ENCODE results near the gene NFE2L3.

Gene NFE2L3

DNA sequence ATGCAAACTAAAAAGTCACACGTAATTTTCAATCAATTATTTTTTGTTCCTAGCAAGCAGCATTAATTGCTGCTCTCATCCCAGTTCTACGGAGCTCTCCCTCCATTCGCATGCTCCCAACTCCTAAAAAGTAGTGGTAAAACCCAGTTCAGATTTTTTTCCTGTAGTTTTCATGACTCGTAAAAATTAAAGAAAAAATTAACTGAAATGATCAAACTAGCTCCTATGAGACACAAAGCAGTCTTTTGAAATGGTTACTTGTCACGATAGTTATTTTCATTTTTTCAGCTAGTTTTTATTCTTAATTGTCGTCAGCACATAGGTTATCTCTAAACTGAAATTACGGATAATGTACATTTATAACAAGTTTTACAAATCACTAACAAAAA is 46.8 kb downstream of the NFE2L3 start:
- Histone ChIP-seq H3K4me3 (ENCODE audit: low read depth in 1 of 2, low read length in 2 of 2) (peak overlapping the region; percentile 90 to 99), H3K9me3 (ENCODE audit: low read length) (no peaks in the 10 kb centered on the region), H3K4me1 (ENCODE audit: insufficient read depth, low read length) (peaks cover 50% of the 10 kb centered on the region), H3K27ac (ENCODE audit: low read depth, low read length) (peak overlapping the region; percentile 100), H3K27me3 (ENCODE audit: control insufficient read depth in 1 of 2, insufficient read depth in 2 of 2, low read length in 2 of 2) (no peaks in the 10 kb centered on the region), H3K9ac (ENCODE audit: low read length) (peak overlapping the region; percentile 100), H3K36me3 (ENCODE audit: insufficient read depth, low read length) (peaks cover 36% of the 10 kb centered on the region)

DNA sequence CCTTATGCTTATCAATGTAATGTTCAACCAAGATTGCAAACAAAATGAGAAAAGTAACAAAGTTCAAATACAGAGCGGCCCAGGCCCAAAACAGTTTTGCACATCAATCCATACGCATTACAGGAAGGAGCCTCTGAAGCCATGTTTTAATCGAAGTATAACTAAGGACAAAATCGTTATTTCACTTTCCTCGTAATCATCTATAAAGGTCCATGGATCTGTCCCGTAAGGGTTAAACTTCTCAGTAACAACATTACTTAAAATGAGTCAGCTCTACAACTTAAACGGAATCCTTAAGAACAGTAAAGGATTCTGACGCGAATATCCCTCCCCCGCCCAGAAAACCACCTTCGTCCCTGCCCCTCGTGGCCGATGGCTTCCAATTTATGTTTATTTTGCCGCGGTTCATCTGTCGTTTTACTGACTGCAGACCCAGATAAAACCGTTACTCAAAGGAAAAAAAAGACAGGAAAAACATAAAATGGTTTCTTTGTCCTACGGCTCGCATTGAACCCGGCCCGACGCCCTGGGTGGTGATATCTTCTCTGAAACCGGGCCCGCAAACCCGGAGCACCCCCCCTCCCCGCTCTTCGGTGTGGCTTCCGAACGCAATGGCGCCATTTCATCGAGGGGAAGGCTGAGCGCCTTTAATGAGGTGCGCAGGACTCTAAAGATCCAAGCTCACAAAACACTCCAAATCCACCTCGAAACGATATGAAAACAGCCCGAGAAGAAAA is 47.5 kb downstream of the NFE2L3 start:
- H3K4me1 ChIP-seq (ENCODE audit: insufficient read depth, low read length), result peaks cover 50% of the 10 kb centered on the region
- peaks cover 29% of the 10 kb centered on the region for H3K36me3 ChIP-seq (ENCODE audit: insufficient read depth, low read length)
- H3K9ac ChIP-seq (ENCODE audit: low read length), result peak overlapping the region; percentile 100
- no peaks in the 10 kb centered on the region for H3K27me3 ChIP-seq (ENCODE audit: control insufficient read depth in 1 of 2, insufficient read depth in 2 of 2, low read length in 2 of 2)
- peak overlapping the region; percentile 90 to 99 for H3K4me3 ChIP-seq (ENCODE audit: low read depth in 1 of 2, low read length in 2 of 2)
- no peaks in the 10 kb centered on the region for H3K9me3 ChIP-seq (ENCODE audit: low read length)
- H3K27ac ChIP-seq (ENCODE audit: low read depth, low read length), result peak overlapping the region; percentile 100

DNA sequence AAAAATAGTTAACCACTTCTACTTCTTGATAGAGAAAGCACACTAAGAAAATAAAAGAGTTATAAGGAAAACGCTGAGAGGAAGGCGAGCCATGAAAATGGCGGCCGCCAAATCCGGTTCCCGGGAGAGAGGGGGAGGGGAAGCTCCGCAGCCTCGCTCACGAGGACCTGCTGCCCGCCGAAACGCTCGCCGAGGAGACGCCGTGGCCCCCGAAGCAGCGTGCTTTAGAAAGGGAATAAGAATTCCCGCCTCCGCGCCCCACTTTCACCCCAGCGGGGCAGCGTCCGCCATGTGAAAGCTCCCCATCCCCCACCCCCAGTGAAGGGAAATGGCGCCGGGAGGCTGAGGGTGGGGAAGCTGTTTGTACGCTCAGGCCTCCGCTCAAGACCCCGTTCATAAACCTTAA is 48.0 kb downstream of the NFE2L3 start:
- Histone ChIP-seq H3K27ac (ENCODE audit: low read depth, low read length) (peak overlapping the region; percentile 100), H3K9me3 (ENCODE audit: low read length) (no peaks in the 10 kb centered on the region), H3K4me1 (ENCODE audit: insufficient read depth, low read length) (peaks cover 48% of the 10 kb centered on the region), H3K4me3 (ENCODE audit: low read depth in 1 of 2, low read length in 2 of 2) (peak overlapping the region; percentile 90 to 99), H3K27me3 (ENCODE audit: control insufficient read depth in 1 of 2, insufficient read depth in 2 of 2, low read length in 2 of 2) (no peaks in the 10 kb centered on the region), H3K9ac (ENCODE audit: low read length) (peak overlapping the region; percentile 100), H3K36me3 (ENCODE audit: insufficient read depth, low read length) (peaks cover 25% of the 10 kb centered on the region)

DNA sequence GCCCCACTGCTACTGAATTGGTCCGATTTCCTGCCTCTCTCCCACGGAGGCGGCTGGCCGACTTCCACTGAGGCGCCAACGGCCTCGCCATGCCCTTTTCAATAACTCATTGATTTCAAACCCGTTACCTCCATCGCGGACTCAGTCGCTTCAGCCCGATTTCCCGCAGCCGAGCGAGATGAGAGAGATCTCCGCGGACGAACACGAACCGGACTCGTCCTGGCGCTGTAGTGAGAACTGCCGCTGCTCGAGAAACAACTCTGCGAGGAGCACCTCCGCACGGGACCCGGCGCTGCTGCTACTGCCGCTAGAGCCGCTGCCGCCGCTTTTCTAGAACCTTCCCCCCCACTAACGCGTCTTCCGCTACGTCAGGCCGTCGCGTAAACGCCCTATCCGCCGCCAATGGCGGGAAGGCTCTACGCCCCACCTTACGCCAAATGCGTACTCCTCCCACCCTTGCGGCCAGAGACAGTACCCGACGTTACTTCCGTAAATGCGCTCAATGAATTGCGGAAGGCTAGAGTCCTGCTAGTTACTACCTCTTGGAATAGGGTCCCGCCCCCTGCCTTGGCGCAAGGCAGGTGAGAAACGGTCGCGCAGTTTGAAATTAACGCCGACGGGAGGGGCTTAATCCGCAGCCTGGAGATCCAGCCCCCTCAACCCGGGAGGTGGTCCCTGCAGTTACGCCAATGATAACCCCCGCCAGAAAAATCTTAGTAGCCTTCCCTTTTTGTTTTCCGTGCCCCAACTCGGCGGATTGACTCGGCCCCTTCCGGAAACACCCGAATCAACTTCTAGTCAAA is 48.6 kb downstream of the NFE2L3 start, which contains the start of gene HNRNPA2B1:
HNRNPA2B1 (minus strand) TSS at position 303 of the 803 bp plus-strand sequence; CDS start at position 134, 169 bp downstream.
- Histone ChIP-seq H3K9me3 (ENCODE audit: low read length) (no peaks in the 10 kb centered on the region), H3K27ac (ENCODE audit: low read depth, low read length) (peak within 1 kb of the TSS; percentile 100), H3K27me3 (ENCODE audit: control insufficient read depth in 1 of 2, insufficient read depth in 2 of 2, low read length in 2 of 2) (no peaks in the 10 kb centered on the region), H3K36me3 (ENCODE audit: insufficient read depth, low read length) (peaks cover 18% of the 10 kb centered on the region), H3K9ac (ENCODE audit: low read length) (peak within 1 kb of the TSS; percentile 100), H3K4me3 (ENCODE audit: low read depth in 1 of 2, low read length in 2 of 2) (peak within 1 kb of the TSS; percentile 90 to 99), H3K4me1 (ENCODE audit: insufficient read depth, low read length) (peaks cover 45% of the 10 kb centered on the region)

DNA sequence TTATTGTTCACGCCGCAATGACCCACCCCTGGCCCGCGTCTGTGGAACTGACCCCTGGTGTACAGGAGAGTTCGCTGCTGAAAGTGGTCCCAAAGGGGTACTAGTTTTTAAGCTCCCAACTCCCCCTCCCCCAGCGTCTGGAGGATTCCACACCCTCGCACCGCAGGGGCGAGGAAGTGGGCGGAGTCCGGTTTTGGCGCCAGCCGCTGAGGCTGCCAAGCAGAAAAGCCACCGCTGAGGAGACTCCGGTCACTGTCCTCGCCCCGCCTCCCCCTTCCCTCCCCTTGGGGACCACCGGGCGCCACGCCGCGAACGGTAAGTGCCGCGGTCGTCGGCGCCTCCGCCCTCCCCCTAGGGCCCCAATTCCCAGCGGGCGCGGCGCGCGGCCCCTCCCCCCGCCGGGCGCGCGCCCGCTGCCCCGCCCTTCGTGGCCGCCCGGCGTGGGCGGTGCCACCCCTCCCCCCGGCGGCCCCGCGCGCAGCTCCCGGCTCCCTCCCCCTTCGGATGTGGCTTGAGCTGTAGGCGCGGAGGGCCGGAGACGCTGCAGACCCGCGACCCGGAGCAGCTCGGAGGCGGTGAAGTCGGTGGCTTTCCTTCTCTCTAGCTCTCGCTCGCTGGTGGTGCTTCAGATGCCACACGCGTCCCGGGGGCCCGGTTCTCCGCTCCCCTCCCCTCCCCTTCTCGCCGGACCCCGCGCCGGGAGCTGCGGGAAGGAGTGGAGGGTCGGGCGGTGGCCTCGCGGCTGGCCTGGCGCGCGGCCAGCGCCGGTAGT is 49.4 kb downstream of the NFE2L3 start, which contains the start of gene CBX3:
CBX3 (plus strand) TSS at position 499 of the 772 bp plus-strand sequence. CDS start 1,254 bp downstream, outside the sequence.
- H3K27me3 ChIP-seq (ENCODE audit: control insufficient read depth in 1 of 2, insufficient read depth in 2 of 2, low read length in 2 of 2), result no peaks in the 10 kb centered on the region
- peaks cover 14% of the 10 kb centered on the region for H3K36me3 ChIP-seq (ENCODE audit: insufficient read depth, low read length)
- peak within 1 kb of the TSS; percentile 90 to 99 for H3K4me3 ChIP-seq (ENCODE audit: low read depth in 1 of 2, low read length in 2 of 2)
- no peaks in the 10 kb centered on the region for H3K9me3 ChIP-seq (ENCODE audit: low read length)
- H3K27ac ChIP-seq (ENCODE audit: low read depth, low read length), result peak within 1 kb of the TSS; percentile 100
- peak within 1 kb of the TSS; percentile 100 for H3K9ac ChIP-seq (ENCODE audit: low read length)
- peaks cover 38% of the 10 kb centered on the region for H3K4me1 ChIP-seq (ENCODE audit: insufficient read depth, low read length)

DNA sequence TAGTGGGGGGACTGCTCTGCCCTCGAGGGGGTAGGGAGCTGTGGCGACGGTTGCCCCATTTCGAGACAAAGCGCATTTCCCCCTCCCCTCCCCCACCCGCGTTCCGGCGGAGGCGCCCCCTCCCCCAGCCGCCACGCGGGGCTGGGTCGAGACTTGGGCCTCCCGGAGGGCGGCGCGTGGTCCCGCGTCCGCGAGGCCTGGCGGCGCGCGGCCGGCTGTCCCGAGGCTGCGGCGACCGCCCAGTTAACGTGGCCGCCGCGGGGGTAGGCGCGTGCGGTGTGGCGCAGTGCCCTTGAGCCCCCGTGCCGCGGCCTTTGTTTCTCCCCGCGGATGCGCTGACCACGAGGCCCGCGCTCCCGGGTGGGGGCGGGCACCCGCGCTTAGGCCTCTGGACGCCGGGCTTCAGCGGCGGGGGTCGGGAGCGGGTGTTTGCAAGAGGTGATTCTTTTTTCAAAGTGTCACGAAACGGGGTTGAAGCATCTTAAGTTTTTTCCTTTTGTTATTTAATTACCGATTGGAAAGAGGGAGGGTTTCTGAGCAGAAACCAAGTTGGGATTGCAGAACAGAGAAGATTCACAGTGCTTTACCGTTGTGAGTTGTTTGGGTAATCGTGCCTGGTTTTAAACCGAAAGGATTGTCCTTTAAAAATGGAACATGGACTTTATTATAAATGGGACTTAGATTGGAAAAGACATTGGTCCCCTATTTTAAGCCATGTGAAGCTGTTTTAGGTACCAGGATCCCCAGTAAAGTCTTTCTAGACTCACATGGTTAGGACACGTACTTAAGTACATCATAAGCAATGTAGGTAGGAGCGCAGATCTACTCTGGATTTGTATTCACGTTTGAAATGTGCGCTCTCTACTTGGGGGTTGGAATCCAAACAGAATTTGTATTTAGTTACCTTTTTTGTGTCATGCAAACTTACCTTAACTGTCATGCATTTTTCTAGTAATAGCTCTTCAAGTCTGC is 50.3 kb downstream of the NFE2L3 start:
- H3K9me3 ChIP-seq (ENCODE audit: low read length), result no peaks in the 10 kb centered on the region
- H3K27ac ChIP-seq (ENCODE audit: low read depth, low read length), result peak overlapping the region; percentile 82
- peak overlapping the region; percentile 58 for H3K9ac ChIP-seq (ENCODE audit: low read length)
- H3K27me3 ChIP-seq (ENCODE audit: control insufficient read depth in 1 of 2, insufficient read depth in 2 of 2, low read length in 2 of 2), result no peaks in the 10 kb centered on the region
- peak overlapping the region; percentile 74 to 82 for H3K4me3 ChIP-seq (ENCODE audit: low read depth in 1 of 2, low read length in 2 of 2)
- peaks cover 29% of the 10 kb centered on the region for H3K4me1 ChIP-seq (ENCODE audit: insufficient read depth, low read length)
- peaks cover 14% of the 10 kb centered on the region for H3K36me3 ChIP-seq (ENCODE audit: insufficient read depth, low read length)

DNA sequence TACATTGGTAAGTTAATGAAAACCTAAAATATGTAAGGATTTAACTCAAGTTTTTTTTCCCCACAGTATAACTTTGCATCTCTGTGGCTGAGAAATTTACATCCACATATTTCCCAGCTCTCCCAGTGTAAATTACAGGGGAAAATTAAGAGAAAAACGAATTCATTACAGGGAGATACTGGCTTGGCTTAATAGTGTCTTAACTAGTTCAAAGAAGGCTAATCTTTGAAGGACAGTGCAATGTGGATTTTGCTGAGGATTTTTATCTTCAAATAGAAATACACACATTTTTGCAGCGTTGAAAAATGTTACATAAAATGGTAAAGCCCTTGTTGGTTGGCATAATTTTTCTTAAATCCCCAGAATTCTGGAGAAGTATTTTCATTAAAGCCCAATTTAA is 51.0 kb downstream of the NFE2L3 start:
- Histone ChIP-seq H3K4me1 (ENCODE audit: insufficient read depth, low read length) (peaks cover 25% of the 10 kb centered on the region), H3K4me3 (ENCODE audit: low read depth in 1 of 2, low read length in 2 of 2) (peak overlapping the region; percentile 74 to 82), H3K27me3 (ENCODE audit: control insufficient read depth in 1 of 2, insufficient read depth in 2 of 2, low read length in 2 of 2) (no peaks in the 10 kb centered on the region), H3K27ac (ENCODE audit: low read depth, low read length) (peak overlapping the region; percentile 82), H3K9me3 (ENCODE audit: low read length) (no peaks in the 10 kb centered on the region), H3K9ac (ENCODE audit: low read length) (peak overlapping the region; percentile 53), H3K36me3 (ENCODE audit: insufficient read depth, low read length) (peaks cover 15% of the 10 kb centered on the region)

DNA sequence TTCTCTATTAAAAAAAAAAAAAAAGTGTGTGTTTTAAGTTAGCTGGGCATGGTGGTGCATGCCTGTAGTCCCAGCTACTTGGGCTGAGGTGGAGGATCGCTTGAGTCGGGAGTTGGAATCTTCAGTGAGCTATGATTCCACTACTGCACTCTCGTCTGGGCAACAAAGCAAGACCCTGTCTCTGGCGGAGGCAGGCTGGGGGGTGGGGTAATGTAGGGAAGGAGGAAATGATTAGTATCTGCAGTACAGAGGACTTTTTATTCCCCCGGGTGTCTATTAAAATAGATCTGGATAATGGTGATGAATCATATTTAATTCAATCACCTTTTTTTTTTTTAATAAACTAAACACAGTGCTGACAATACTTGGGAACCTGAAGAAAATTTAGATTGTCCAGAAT is 56.0 kb downstream of the NFE2L3 start:
- H3K9ac ChIP-seq (ENCODE audit: low read length), result no peak overlapping the region
- H3K4me1 ChIP-seq (ENCODE audit: insufficient read depth, low read length), result peaks cover 19% of the 10 kb centered on the region
- H3K27ac ChIP-seq (ENCODE audit: low read depth, low read length), result no peak overlapping the region
- H3K27me3 ChIP-seq (ENCODE audit: control insufficient read depth in 1 of 2, insufficient read depth in 2 of 2, low read length in 2 of 2), result no peaks in the 10 kb centered on the region
- no peaks in the 10 kb centered on the region for H3K9me3 ChIP-seq (ENCODE audit: low read length)
- peaks cover 54% of the 10 kb centered on the region for H3K36me3 ChIP-seq (ENCODE audit: insufficient read depth, low read length)
- H3K4me3 ChIP-seq (ENCODE audit: low read depth in 1 of 2, low read length in 2 of 2), result no peak overlapping the region

DNA sequence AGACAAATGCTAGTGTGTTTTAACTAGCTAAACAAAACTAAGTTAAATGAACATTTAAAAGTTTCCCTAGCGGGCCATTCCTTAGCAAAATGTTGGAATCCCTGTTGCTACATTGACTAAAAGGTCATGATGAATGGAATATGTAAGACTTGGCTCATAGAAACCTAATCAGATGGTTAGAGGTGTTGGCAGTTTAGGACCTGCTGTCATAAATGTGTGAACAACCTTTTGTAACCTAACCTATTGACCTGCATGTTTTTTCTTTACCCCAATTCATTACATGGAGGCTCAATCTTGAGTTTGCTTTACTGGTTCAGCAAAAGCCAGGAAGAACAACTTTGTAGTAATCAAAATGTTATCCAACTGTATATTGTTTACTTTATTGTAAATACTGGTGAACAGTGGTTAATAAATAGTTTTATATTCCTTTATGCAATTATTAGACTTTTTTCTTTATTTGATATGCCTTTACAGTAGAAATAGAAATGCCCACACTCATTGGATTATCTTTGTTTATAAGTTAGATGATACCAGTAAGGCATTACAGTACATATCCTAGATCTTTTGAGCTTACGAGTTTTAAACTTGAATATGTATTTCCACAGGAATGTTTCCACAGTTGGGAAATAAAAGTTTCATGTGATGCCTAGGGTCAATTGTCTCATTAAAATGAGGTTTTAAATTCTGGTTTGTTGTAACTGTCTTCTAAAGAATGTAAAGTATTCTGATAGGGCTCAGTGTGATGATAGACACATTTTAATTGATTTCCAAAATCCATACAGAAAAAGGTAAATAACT is 61.1 kb downstream of the NFE2L3 start:
- Histone ChIP-seq H3K27me3 (ENCODE audit: control insufficient read depth in 1 of 2, insufficient read depth in 2 of 2, low read length in 2 of 2) (no peaks in the 10 kb centered on the region), H3K9ac (ENCODE audit: low read length) (no peak overlapping the region), H3K4me1 (ENCODE audit: insufficient read depth, low read length) (no peaks in the 10 kb centered on the region), H3K9me3 (ENCODE audit: low read length) (no peaks in the 10 kb centered on the region), H3K27ac (ENCODE audit: low read depth, low read length) (no peak overlapping the region), H3K36me3 (ENCODE audit: insufficient read depth, low read length) (peaks cover 37% of the 10 kb centered on the region), H3K4me3 (ENCODE audit: low read depth in 1 of 2, low read length in 2 of 2) (no peak overlapping the region)

Data from muscle layer of colon (tissue), 2 donors.